Amniotic stem cell (primary cell): Measurements from ENCODE around the gene KRT34.
"Not testable (repeated sequence)": the region's sequence is repeated elsewhere in the genome, so short reads cannot be mapped to it uniquely, and the experiment has no call there.

Source experiments
- DNase-seq: peaks from one replicate; lab custom pipeline; 2025; lab: John Stamatoyannopoulos, UW

Gene KRT34

GRCh38 chr17:41404024-41404671, 22.0 kb upstream of the KRT34 start:
- peak; percentile 87 for DNase-seq

GRCh38 chr17:41403404-41404023, 21.4 kb upstream of the KRT34 start:
- no peak for DNase-seq

- DNase-seq: no peak
Measured at GRCh38 chr17:41402161-41402560, 20.1 kb upstream of the KRT34 start.

- DNase-seq: no peak
Measured at GRCh38 chr17:41396996-41397660, 15.0 kb upstream of the KRT34 start, which contains the start of gene KRT31. KRT31 (minus strand) TSS chr17:41397608; CDS start chr17:41397539, 69 bp downstream.

- no peak for DNase-seq
Measured at GRCh38 chr17:41396340-41396739, 14.2 kb upstream of the KRT34 start.

GRCh38 chr17:41395611-41396010, 13.5 kb upstream of the KRT34 start:
- no peak for DNase-seq

- not testable (repeated sequence) for DNase-seq
Measured at GRCh38 chr17:41395044-41395443, 12.9 kb upstream of the KRT34 start.

GRCh38 chr17:41394254-41394996, 12.3 kb upstream of the KRT34 start:
- no peak for DNase-seq

- no peak for DNase-seq
Measured at GRCh38 chr17:41393826-41394225, 11.7 kb upstream of the KRT34 start.

- DNase-seq: no peak
Measured at GRCh38 chr17:41393294-41393693, 11.2 kb upstream of the KRT34 start.

- no peak for DNase-seq
Measured at GRCh38 chr17:41392278-41392677, 10.2 kb upstream of the KRT34 start.

- DNase-seq: no peak
Measured at GRCh38 chr17:41391535-41391934, 9.4 kb upstream of the KRT34 start.

GRCh38 chr17:41390411-41390938, 8.4 kb upstream of the KRT34 start:
- DNase-seq: no peak

- DNase-seq: no peak
Measured at GRCh38 chr17:41387670-41388069, 5.6 kb upstream of the KRT34 start.

GRCh38 chr17:41386227-41386626, 4.1 kb upstream of the KRT34 start:
- no peak for DNase-seq

GRCh38 chr17:41383690-41384089, 1.6 kb upstream of the KRT34 start:
- no peak for DNase-seq

- peak; percentile 61 for DNase-seq
Measured at GRCh38 chr17:41382394-41382793, 288 bp upstream of the KRT34 start.

GRCh38 chr17:41380091-41380490, 2.0 kb downstream of the KRT34 start:
- peak; percentile 82 for DNase-seq

GRCh38 chr17:41377546-41377945, 4.6 kb downstream of the KRT34 start:
- no peak for DNase-seq

GRCh38 chr17:41369713-41370112, 12.4 kb downstream of the KRT34 start, which contains the start of gene KRT33B:
KRT33B (minus strand) TSS chr17:41369813; CDS start chr17:41369750, 63 bp downstream.
- DNase-seq: no peak

- DNase-seq: no peak
Measured at GRCh38 chr17:41369023-41369422, 13.1 kb downstream of the KRT34 start.

GRCh38 chr17:41367426-41368075, 14.6 kb downstream of the KRT34 start:
- peak; percentile 56 for DNase-seq
